Measurements from ENCODE around the gene RAP1GAP2.
A peak's percentile ranks its signal among the peaks of the same experiment; 100 is the strongest.

The RAP1GAP2 gene

DNA sequence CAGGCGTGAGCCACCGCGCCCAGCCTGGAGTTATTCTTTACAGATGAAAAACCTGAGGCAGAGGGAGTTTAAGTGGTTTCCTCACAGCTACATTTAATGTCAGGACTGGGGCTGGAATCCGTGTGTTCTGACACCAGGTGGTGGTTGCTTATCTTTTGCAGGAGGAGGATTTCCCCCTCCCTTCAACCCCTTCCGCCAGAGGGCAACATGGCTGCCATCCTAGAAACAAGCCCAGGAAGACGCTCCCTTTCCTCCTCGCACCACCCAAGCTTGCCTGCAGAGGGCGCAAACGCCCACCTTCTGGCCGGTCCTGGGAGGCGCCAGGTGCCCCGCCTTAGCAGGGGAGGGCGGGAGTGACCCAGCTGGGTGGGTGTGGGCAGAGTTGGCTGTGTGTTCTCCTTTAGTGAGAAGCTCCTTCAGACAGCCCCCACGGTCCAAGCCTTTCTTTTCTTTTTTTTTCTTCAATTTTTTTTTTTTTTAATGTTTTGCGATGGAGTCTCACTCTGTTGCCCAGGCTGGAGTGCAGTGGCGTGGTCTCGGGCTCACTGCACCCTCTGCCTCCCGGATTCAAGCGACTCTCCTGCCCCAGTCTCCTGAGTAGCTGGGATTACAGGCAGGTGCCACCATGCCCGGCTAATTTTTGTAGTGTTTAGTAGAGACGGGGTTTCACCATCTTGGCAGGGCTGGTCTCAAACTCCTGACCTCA lies 9.9 kb upstream of the RAP1GAP2 start:
- DNase-seq = peak; percentile 86

DNA sequence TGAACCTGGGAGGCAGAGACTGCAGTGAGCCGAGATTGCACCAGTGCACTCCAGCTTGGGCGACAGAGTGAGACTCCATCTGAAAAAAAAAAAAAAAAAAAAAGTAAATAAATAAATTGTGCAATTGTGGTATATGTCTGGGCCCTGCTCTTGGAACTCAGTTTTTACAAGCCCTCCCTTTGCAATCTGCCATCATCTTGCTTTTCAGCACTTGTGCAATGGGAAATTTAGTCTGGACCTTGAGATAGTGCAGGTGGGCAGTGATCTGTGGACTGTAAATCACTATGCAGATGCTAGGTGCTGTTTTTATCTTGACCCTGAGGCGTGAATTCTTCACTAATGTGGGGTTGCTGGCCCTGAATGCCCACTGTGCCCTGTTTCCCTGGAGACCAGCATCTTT lies 6.5 kb upstream of the RAP1GAP2 start:
- no peak for DNase-seq

DNA sequence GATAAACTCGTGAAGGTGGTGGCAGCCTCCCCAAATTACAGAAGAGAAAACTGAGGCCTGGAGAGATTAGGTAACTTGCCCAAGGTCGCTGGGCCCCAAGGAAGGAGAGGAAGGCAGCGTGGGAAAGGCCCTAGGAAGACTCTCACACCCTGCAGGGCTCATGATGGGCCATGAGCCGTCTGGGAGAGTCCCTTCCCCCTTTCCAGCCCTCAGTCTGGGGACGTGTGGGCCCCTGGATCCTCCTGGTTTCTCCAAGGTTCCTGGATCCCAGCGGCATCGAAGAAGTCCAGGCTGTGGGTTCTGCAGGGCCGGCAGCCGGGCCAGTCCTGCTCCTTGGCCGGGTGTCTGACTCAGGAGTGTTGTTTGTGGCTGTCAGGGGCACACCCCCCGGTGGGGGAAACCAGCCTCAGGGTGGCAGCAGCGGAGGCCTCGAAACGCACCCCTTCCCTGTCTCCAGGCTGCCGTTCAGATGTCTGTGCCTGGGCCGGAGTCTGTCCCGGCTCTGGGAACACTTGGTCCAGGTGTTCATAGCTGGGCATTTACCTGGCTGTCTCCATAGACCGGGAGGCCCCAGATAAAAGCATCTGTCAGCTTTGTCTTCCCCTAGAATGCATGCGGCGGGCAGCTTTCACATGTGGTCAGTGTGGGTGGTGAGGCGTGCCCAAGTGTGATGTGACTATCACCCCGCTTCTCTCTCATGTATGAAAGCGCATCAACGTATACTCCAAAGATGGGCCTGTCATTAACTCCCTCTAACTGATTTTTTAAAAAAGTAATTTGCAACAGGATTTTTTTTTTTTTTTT lies 3.7 kb upstream of the RAP1GAP2 start:
- DNase-seq = no peak

DNA sequence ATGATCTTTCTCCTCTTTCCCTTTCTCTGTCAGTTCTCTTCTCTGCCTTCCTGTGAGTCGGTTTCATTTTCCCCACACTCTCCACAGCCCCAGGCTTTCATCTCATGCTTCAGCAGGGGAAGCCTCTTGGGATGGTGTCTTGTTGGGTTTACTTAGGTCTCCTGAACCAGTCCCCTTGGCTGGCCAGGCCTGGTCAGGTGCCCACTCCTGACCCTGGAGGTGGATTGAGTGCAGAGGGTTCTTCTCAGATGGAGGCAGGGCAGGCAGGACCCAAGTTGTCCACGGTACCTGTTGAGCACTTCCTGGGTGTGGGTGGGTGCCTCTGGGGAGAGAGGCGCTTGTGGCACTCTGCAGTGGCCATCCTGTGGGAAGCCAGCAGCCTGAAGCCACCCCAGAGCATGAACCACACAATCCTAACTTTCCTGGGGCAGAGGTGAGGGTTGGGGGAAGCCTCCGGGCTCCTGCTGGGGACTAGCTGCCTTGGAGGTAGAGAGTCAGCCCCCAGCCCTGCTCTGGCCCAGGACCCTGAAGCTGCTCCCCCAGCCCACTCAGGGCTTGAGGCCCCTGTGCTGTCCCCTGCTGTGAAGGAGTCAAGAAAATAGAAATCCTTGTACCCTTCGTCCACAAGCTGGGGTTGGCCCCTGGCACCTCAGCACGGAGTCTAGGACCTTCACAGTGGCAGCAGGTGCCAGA lies 2.0 kb upstream of the RAP1GAP2 start:
- no peak for DNase-seq

DNA sequence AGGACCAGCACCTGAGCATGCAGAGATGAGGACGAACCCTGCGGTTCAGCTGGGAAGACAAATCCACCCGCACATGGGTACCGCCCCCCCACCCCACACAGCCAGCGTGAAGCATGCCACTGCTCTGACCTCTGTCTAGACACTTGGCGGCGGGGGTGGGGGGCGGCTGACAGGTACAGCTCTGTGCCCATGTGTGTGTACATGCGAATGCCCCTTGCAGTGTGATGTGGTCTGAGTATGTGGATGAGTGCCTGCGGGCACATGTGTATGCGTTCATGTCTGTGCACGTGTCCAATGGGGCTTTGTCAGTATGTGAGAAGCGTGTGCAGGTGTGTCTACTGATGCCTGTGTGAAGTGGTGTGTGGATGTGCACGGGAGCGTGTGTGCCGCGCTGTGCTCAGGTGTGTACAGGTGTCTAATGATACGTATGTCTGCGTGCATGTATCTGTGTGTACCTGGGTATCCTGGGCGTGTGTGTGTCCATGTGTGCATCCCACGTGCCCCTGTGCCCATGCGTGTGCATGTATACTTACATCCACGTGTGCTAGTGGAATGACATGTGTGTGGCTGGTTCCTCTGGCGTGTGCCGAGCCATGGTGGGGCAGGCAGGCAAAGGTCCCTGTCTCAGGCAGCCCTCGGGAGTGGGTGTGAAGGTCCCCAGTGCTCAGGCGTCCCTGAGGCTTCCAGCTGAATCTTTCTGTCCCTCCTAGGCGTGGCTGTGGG lies 636 bp upstream of the RAP1GAP2 start:
- DNase-seq = no peak

DNA sequence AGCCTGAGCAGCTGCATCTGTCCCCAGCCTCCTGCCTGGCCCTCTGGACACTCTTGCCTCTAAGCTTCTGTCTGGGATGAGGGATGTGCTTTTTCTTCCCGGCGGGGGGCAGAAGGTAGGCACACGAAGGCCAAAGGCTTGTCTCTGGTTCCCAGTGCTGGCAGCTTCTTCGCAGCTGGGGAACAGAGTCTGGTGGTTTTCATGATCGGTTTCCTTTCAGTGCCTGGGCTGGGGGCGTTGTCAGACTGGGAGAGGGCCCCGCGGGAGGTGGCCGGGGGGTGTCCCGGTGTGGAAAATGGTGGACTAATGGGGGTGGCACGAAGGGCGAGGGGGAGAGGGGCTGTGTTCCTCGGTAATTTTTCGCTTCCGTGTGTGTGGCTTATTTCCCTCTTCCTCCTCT lies 988 bp downstream of the RAP1GAP2 start:
- no peak for DNase-seq

DNA sequence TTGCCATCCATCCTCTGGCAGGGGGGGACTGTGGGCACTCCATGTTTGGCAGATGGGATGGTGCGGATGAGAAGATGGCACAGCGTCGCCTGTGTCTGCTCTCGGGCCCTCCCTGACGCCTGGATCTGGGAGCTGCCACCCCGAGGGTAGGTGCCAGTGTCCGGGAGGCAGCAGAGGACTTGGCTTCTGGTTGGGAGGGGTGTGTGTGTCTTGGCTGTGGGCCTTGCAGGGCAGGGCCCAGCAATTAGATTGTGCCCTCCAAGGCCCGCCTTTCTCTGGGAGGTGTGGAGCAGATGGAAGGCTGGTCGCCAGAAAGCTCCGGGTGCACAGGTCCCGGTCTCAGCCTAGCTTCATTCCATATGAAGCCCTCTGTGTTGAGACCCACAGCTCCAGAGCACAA lies 1.4 kb downstream of the RAP1GAP2 start:
- DNase-seq = no peak

DNA sequence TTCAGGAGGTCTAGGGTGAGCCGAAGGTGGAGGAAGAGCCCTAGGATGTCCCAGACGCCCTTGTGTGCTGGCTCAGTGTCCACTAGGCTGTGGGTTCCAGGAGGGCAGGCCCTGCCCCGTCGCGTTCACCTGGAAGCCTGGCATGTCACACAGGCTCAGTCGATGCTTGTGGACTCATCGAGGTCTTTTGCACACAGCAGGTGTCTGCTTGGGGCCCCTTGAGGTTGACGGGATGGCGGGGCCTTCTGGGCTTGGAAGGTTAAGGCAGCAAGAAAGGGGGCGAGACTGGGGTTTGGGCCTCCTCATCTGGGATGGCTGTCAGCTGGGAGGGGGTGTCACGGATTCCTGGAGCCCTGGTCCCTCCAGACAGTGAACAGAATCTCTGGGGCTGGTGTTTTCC lies 1.9 kb downstream of the RAP1GAP2 start:
- DNase-seq = no peak

DNA sequence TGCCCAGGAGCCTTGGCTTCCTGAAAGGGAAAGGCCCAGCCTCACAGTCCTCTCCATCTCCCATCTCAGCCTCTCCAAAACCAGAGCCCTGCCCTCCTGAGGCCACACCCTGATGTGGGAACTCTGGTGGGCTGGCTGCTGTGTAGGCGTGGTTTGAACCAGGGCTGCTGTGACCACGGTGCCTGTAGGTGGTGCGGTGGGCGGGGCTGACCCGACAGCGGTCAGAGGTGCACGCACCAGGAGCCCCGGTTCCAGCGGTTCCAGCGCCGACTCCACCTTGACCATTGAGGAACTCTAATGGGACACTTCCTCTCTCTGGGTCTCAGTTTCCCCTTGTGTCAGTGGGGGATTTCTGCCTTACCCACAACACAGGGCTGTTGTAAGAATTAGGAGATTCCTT lies 2.4 kb downstream of the RAP1GAP2 start:
- no peak for DNase-seq

DNA sequence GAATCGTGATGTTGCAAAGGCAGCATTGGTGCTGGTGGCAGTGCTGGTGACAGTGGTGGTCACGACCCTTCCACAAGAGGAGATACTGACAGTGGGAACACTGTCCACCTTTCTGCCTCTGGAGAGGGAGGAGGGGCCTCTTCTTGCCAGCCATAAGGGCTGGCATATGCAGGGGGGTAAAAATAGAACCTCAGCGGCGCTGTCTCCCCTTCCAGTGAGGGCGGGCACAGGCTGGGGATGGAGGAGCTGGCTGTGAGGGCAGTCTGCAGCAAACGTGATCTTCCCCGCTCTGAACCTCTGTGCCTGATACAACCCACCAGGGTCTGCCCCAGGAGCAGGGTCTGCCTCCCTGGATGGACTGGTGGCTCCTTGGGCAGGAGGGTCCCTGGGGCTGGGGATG lies 3.4 kb downstream of the RAP1GAP2 start:
- DNase-seq = no peak

DNA sequence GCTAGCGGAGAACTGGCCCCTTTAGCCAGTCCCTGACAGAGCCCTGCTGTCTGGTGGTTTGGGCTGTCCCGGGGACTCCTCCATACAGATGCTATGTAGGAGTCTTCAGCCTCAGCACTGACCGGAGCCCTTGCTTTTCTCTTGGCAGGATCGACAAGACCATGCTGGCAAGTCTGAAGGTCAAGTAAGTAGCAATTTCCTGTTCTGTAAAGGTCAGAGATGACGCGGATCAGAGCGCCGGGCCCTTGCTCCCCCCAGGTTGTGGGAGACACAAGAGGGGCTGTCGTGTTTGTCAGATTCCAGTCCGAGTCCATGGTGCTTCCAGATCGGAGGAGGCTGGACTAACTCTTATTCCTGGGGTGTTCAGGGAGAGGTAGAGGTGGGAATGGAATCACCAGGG lies 4.1 kb downstream of the RAP1GAP2 start:
- DNase-seq = no peak

DNA sequence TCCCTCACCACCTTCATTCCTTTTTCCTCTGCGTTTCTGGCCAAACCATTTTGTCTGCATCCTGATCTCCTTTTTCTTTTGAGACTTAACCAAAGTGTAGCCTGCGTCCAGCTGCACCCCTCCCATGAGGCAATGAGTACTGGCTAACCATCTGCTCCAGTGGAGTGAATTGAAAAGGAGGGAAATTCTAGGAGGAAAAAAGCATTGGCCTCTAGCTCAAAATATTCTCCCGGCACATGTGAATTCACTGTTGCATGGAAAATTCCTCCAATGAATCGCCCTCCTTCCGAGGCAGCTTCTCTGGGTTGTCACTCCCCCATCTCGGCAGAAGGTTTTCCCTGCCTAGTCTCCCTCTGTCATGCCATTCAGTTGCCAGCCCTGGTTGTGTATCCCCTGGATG lies 5.6 kb downstream of the RAP1GAP2 start:
- DNase-seq = no peak

DNA sequence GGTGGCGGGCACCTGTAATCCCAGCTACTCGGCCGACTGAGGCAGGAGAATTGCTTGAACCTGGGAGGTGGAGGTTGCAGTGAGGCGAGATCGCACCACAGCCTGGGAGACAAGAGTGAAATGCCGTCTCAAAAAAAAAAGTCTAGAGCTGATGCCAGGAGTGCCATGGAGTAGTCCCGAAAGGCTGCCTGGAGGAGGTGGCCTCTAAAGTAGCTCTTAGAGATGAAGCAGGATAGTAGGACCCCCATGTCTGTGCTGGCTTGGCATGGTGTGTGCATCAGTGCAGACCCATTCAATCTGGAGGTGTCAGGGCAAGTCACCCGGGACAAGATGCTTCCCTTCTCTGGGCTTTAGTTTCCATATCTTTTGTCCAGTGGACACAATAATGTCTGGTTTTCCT lies 6.3 kb downstream of the RAP1GAP2 start:
- DNase-seq = no peak

DNA sequence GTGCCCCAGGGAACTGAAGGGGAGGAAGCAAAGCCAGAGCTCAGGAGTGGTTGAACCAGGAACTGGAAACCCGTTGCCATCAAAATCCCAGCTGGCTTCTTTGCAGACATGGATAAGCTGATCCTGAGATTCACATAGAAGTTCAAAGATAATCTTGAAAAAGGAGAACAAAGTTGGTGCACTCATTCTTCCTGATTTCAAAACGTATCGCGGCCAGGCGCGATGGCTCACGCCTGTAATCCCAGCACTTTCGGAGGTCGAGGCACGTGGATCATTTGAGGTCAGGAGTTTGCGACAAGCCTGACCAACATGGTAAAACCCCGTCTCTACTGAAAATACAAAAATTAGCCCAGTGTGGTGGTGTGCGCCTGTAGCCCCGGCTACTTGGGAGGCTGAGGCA lies 7.1 kb downstream of the RAP1GAP2 start:
- DNase-seq = no peak

DNA sequence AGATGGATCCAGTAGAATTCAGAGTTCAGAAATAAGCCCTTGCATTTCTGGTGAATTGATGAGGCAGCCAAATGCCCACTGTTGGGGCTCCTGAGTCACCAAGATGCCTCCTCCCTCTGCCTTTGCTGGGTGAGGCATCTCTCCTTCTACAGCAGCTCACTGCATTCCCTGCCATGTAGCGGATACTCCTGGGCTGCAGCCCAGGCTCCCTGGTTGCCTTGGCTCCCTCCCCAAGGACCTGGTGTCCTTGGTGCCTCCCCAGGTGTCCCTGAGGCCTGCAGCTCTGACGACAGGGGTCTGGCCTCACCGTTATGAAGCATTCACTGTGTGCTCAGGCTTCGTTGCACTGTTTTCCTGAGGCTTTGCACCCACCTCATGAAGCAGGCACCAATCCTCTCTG lies 7.7 kb downstream of the RAP1GAP2 start:
- no peak for DNase-seq

DNA sequence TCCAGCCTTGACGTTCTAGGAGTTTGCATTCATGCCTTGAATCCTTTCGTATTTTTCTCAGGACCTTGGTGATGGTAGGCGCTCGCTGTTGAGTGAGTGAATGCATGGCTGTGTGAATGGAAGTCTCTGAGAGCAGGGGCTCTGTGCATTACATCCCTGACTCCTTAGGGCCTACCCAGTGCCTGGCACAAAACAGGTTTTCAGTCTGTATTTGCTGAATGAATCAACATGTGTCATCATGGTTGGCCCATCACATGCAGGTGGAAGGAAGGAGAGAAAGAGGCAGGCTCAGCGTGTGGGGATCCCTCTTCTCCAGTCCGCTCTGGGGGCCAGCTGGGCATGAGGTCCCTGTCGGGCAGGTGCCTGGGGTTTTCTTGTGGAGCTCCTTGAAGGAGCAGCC lies 8.7 kb downstream of the RAP1GAP2 start:
- no peak for DNase-seq

DNA sequence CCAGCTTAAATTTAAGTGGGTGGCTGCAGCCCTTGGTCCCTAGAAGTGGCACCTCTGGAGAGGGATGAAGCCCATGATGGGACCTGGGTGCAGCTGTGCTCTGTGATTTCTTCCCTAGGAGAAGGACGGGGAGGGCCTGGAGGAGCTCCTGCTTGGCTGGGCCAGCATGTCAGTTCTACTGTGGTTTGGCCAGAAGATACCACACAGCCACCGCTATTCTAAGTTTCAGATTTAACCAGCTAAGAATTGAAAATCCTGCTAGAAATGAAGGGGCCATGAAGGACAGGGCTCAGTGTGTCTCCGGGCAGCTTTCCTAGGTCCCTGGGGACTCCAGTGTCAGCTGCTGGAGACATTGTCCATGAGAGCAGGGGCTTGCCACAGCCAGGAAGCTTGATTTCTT lies 9.7 kb downstream of the RAP1GAP2 start:
- DNase-seq = no peak

DNA sequence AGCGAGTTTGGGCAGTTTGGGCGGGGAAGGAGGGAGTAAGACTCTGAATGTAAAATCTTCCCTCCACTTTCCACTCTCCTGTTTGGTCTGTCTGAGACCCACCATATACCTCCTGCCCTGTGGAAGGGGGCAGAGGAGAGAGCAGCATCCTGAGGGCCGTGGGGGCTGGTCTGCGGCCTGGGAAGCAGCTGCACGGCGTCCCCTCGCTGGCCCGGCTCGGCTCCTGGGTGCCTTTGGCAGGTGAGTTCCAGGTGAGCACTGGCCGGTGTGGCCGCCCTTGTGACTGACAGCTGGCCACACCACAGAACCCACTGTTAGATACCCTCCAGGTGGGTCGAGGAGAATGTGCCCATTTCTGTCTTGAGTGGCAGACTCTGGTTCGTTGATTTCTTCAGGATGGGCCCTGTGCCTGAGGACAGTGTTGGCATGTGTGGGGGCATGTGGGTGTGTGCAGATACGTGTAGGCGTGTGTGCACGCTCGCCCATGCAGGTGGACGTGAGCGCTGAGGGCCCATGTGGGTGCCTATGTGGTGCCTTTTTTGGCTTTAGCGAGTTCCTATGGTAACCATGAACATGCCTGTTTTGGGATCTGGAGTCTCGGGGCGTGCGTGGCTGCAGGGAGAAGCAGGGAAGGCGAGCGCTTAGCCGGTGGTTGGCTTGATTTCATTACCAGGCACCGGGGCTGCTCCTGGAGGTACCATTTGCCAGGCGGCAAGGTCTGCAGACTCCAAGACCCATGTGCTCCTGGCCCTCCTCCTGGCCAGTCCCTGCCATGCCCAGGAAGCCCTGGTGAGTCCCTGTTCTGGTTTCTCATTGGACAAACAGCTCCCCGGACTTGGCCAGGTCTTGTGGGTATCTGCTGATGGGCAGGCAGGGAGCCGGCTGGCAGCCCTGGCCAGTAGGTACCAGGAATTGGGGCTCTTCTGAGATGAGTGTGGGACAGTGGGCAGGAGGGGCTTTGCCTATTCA lies 12.4 kb downstream of the RAP1GAP2 start:
- DNase-seq = no peak

DNA sequence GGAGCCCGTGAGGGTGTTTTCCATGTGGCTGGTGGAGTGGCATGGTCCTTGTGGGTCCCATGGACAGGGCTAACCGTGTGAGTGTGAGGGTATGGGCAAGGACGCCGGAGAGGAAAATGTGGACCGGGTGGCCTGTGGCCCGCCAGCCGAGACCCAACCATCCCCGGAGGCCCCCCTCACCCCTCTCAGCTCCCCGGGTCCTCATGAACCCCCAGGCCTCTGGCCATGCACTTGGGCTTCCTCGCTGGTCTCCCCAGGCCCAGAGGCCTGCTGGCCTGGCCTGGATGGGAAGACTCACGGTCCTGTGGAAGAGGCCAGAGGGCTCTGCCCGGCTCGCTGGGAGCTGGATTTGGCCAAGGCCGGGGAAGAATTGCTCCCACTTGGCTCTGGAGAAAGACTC lies 13.1 kb downstream of the RAP1GAP2 start:
- DNase-seq = no peak

DNA sequence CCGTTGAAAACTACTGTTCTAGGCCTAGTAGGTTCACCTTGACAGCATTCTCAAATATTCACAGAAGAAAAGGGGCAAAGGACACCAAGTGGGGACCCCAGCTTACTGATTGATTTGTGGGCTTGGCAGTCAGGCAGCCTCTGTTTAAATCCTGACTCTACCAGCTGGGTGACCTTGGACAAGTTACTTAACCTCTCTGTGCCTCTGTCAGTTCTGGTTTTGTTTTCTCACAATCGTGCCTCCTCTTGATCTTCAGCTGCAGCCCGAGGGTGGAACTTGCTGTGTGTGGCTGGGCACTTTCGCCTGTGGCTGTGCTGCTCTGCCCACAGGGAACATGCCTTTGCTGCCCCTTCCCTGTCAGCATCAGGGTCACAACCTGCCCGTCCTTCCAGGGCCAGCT lies 17.8 kb downstream of the RAP1GAP2 start:
- no peak for DNase-seq

DNA sequence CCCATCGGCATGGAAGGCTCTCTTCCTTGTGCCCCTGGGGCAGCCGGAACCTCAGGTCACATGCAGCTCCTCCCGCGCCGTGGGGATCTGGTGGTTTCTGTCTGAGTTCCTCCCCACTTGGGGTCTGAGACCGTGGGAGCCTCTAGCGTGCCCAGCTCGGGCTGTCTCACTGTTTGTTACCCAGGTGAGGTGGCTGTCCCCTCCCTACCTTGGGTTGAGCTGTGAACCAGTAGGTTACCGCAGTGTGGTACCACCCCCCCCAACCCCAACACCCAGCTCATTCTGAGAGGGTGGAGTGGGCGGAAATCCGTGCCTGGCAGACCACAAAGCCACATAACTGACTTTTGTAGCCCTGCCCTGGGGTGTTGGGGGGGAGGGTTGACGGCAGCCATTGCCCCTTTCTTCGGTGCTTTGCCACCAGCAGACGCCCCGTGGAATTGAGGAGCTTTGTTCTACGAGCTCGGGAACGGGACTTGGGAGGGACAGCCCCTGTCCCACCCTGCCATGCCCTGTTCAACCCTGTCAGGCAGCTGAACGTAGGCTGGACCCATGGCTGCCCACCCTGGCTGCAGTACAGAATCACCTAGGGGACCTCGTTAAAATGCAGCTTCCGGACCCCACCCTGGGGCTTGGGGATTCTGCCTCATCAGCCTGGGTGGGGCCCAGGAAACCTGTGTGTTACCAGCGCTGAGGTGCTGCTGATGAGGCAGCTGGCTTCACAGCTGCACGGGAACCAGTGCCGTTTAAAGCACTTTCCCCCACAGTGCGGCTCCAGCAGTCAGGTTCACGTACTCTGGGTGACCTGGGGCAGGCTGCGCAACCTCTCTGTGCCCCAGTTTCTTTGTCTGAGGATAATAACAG lies 18.5 kb downstream of the RAP1GAP2 start:
- no peak for DNase-seq

All from NCI-H1048 (cell line).